Activated CD4-positive, alpha-beta T cell treated with anti-CD3 and anti-CD28 coated beads, Interleukin-2, amount 50 U/mL, for 24 hours (primary cell): Measurements from ENCODE around the gene C11orf24.
A peak's percentile ranks its signal among the peaks of the same experiment; 100 is the strongest.
"Not testable (repeated sequence)": the region's sequence is repeated elsewhere in the genome, so short reads cannot be mapped to it uniquely, and the experiment has no call there.

Source experiments
- DNase-seq, 2 donors: peaks; one replicate each; pipeline ENCODE4 v3.0.0-alpha.2; 2020; ENCODE audit warnings: low read depth in 1 of 2, low spot score in 1 of 2

Gene C11orf24

DNA sequence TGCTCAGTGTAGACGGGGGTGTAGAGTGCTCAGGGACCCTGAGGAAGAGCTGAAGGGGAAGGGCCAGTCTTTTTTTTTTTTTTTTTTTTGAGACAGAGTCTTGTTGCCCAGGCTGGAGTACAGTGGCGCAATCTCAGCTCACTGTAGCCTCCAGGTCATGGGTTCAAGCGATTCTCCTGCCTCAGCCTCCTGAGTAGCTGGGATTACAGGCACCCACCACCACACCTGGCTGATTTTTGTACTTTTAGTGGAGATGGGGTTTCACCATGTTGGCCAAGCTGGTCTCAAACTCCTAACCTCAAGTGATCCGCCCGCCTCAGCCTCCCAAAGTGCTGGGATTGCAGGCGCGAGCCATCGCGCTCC lies 27.7 kb upstream of the C11orf24 start:
- not testable (repeated sequence) for DNase-seq

DNA sequence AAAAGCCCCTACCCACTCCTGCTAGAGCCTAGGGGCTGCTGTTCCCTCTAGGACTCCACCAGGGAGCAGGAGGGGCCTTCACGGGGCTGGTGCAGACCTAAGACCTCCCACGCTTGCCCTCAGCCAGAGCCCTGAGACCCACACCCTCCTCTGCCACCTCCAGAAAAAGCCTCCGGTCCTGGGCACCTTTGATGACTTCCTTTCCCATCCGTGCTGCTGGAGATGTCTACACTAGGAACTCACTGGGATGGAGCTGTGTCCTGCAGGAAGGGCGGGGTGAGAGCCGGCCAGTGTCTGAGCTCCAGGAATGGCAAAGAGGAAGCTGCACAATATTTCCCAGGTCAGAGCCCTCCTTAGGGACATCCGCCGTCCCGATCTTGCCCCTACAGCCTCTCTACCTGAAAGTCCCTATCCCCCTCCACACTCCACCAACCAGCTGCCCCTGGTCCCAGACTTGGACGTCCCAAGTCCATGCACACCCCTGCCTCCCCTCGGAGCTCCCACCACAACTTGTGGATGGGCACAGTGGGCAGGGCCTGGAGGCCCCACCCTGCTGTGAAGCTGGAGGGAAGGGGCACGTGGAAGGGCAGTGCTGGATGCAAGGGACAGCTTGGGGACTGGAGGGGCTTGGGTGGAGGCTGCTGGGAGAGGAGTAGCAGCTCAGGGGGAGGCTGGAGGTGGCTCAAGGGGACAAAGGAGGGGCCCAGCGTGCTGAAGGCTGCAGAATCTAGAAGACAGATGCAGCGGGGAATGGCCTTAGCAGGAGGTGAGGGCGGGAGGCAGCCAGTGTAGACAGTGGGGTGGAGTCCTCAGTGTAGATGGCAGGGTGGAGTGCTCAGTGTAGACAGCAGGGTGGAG lies 27.1 kb upstream of the C11orf24 start:
- DNase-seq: no peak

DNA sequence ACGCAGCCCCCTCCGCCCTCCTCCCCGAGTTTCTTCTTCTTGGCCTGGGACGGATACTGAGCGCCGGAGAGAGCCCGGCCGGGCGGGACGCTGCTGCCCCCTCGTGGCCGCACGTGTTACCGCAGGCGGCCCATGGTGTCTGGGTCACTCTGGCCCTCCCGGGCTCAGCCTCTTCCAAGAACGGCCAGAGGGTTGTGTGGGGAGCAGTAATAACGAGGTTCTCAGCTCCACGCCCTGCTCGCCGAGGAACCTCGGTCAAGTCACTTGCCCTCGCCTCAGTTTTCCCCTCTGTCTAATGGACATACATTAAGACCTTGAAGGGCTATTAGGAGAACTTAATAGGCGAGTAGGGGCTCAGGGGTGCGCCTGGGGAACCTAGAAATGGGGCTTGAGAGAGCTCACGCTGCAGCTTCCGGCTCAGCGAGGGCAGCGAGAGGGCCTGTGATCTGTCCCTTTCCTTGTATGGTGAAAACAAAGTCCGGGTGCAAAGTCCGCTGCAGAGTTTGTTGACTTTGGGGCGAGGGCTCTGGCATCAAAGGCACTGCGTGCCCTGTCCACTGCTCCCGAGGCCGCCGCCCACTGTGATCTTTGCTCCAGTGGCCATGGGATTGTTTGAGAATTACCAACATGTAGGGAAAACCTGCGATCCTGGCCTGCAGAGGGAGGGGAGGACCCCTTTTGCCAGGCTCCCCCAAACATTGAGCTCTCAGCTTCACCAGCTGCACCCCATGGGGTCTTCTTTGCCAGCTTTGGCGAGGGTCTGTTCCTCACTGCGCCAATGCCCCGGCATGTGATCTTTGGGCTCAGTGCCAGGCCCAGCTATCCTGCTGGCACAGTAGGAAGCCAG lies 26.3 kb upstream of the C11orf24 start:
- DNase-seq: peak; percentile 56 to 66

DNA sequence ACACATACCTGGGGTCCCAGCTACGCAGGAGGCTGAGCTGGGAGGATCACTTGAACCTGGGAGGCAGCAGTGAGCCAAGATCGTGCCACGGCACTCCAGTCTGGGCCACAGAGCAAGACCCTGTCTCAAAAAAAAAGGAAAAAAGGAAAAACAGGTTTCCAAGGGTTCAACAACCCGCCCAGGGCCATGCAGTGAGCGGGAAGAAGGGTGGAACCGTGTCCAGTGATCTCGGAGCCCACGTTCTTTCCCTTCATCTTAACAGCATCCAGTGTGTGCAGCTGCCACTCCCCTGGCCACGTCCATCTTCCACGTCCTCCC lies 25.7 kb upstream of the C11orf24 start:
- no peak for DNase-seq

DNA sequence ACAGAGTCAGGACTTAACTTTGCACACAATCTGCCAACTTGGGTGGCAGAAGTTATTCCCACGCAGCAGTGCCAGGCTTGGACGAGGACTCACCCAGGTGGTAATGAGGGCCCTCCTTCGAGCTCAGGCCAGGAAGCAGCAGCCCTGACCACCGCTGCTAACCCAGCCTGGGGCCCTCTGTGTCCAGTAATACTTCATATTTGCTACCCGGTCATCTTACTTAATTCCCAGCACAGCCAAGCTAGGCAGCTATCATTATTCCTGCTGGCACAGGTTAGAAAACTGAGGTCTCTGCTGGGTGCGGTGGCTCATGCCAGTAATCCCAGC lies 25.2 kb upstream of the C11orf24 start:
- DNase-seq: no peak

DNA sequence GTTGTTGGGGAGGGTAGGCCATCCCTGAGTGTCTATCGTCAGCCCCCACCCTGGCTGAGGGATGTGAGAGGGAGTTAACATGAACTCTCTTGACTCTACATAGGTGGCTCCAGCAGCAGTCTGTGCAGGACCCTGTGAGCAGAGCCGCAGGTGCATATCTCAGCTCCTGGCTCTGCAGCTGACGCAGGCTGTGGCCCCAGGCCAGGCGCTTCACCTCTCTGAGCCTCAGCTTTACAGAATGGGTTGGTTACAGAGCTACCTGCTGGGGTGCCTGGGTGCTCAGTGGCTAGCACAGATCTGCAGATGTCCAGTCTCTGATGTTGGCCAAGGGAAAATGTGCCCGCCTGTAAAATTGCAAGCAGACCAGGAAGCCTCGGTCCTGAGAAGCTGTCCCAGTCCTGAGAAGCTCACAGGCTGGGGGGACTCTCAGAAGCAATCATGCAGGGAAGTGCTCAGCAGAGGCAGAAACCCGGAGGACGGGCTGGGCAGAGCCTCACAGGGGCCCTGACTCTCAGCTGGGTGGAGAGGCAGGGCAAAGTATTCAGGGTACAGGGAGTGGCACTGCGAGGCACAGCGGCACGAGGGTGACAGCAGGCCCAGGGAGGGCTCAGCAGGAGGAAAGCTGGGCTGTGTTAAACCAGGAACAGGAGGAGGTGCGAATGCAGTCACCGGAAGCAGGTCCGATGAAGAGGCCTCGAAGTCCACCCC lies 24.7 kb upstream of the C11orf24 start:
- no peak for DNase-seq

DNA sequence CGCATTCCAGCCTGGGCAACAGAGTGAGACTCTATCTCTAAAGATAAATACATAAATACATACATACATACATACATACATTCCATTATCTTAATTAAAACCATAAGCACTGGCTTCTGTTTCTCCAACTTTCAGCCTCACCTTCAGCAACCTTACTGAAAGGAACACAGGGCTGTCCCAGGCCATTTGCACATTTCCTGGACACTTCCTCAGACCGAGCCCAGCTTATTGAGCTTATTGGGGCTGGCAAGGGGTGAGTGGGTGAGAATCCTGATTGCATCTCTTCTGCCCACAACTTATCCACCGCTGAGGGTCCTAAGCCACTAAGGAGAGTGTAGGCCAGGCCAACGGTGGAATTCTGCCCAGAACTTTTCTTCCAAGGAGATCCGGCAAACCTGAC lies 24.2 kb upstream of the C11orf24 start:
- DNase-seq: no peak

DNA sequence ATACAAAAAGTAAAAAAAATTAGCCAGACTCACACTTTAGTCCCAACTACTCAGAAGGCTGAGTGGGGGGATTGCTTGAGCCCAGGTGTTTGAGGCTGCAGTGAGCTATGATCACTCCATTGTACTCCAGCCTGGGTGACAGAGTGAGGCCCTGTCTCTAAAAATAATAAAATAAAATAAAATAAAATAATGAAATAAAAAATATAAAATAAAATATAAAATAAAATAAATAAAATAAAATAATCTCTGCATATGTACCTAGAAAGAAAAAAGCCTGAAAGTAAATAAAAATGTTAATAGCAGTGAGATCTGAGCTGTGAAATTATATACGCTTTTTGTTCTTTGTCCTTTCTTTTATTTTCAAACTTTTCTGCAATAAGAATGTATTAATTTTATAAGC lies 23.5 kb upstream of the C11orf24 start:
- DNase-seq: no peak

DNA sequence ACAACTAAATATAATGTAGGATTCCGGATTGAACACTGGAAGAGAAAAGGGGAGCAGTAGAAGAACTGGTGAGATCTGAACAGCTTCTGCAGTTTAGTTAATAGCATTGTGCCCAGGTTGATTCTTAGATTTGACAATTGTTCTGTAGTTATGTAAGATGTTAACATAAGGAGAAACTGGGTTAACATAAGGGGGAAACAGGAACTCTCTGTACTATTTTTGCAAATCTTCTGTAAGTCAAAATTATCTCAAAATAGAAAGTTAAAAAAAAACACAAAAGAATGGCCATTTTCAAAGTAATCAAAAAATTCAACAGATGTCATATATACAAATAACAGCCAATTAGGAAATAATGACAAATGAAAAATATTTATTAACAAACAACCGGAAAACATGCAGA lies 21.9 kb upstream of the C11orf24 start:
- no peak for DNase-seq

DNA sequence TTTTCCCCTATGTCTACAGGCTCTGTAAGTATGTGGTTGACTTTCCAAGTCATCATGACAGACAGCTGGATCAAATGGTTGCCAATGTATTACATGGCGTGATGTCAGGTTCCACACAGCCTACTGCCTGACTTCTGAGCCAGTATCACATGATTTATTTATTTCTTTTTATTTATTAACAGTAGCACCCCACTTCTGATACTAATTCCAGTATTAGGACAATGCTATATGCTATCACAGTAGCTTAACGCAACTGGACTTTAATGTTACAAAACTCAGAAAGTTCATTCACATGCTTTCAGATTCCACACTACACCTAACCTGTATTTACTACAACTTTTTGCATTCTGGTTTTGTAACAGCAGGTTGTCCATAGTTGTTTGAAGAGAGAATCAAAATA lies 17.7 kb upstream of the C11orf24 start:
- no peak for DNase-seq

DNA sequence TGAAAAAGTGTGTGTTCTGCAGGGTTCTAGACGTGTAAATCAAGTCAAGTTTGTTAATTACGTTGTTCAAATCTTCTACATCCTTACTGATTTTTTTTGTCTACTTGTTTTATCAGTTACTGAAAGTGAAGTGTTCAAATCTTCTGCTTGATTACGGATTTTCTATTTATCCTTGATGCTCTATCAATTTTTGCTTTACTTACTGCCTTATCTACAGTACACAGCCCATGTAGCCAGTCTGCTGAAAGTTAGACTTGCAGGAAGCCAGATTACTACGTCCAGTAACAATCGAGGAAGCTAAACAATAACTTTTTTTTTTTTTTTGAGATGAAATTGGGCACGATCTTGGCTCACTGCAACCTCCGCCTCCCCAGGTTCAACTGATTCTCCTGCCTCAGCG lies 15.6 kb upstream of the C11orf24 start:
- DNase-seq: no peak

DNA sequence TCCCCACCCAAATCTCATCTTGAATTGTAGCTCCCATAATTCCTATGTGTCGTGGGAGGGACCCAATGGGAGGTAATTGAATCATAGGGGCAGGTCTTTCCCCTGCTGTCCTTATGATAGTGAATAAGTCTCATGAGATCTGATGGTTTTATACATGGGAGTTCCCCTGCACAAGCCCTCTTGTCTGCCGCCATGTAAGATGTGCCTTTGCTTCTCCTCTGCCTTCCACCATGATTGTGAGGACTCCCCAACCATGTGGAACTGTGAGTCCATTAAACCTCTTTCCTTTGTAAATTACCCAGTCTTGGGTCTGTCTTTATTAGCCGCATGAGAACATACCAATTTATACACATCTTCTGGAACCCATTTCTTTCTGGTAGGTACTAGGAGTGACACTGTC lies 12.8 kb upstream of the C11orf24 start:
- DNase-seq: not testable (repeated sequence)

DNA sequence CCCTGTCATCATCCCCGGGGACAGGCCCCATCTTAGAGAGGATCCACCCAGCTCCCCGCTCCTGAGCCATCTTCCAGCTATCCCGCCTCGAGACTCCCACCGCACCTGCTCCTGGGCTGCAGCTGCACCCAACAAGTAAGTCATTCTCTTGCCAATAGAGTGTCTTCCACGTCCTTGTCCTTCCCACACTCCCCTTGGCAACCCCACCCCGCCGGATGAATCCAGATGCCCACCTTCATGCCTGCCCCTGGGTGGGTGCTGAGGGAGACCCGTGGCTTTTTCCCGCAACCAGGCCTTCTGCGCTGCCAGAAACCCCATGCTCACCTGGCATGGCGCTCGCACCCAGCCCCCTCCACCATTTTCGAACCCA lies 11.1 kb upstream of the C11orf24 start:
- no peak for DNase-seq

DNA sequence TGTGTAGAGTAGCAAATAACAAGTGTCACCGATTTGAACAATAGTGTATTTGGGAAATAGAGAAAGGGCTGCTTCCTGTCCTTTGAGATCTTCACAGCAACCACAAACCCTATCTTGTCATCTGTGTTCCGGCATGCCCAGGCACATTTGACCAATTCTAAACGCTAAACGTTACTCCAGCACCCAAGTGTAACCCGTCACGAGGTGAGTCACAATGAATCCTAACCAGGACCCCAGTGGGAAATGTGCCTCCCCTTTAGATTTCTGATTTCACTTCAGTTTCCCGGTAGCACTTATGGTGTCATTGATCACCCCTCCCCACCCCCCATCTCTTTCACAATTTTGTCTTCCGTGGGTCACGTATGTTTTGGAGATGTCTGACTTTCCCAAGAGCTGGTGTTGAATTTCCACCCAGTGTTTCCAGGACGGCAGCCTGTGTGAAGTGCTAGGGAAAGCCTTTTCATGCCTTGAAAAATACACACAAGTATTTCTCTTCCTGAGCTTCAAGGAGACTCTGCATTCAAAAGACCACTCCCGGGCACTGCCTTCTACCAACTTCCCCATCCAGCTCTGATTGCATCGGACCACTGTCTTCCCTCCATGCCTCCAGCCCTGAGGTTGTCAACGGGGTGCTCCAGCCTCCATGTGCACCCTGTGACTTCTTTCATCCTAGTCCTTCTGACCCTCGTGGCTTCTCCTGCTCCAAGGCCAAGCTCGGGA lies 10.5 kb upstream of the C11orf24 start:
- DNase-seq: peak in 1 of 2 donors; percentile 29

DNA sequence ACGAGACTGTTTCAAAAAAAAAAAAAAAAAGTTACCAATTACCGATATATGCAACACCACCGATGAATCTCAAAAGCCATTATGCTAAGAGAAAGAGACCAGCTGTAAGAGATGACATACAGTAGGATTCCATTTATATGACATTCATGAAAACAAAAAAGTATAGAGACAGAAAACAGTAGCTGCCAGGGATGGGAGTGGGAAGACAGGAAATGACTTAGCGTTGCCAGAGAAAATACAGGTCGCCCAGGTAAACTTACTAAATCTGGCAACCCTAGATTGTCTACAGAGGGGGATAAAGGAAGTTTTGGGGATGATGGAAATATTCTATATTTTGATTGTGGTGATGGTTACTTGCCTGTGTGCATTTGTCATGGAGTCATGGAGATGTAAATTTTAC lies 7.9 kb upstream of the C11orf24 start:
- no peak for DNase-seq

DNA sequence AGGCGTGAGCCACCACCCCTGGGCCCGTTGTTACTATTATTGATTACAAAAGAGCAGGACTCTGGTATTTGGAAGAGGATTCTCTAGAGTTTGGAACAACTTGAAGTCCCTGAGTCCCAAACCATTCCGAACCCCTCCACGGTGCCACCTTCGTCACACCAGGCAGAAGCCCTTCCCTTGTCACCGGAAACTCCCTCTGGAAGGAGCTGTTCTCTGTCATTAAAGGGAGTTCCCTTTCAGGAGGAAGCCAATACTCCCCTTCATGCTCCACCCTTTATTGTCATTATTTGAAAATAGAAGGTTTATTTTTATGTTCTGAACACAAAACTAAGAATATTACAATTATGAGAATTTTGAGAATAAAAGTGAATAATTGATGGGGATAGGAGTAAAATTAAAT lies 5.1 kb upstream of the C11orf24 start:
- DNase-seq: no peak

DNA sequence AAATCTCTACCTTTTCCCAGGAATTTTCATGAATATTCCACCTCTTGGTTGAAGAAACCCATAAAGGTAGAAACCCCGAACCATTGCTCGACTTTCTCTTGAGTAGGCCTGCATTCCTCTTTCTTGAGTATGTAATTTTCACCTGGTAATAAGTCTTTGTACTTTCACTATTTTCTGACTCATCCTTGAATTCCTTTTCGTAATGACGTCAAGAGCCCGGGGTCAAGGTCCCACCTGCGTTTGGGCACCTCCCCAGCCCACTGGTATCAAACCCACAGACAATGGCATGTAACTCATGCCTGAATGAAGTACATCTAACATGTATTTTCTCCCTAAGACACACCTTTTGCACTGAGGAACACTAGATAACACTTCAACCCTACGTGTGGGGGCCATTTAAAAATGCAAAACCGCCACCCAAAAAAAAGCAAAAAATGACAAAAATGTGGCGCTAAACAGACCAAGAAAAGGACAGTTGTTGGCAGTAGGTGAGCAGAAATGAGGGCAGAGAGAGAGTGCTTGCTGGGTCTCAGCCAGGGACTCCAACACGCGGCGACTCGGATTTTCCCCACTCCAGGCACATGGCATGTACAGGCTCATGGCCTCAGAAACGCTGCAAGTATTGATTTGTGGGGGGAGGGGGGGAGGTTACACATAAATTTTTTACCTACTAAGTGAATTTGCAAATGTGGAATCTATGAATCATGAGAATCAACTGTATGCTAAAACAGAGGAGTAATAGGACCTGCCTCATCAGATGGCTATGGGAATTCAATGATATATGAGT lies 4.1 kb upstream of the C11orf24 start:
- DNase-seq: peak in 1 of 2 donors; percentile 31

DNA sequence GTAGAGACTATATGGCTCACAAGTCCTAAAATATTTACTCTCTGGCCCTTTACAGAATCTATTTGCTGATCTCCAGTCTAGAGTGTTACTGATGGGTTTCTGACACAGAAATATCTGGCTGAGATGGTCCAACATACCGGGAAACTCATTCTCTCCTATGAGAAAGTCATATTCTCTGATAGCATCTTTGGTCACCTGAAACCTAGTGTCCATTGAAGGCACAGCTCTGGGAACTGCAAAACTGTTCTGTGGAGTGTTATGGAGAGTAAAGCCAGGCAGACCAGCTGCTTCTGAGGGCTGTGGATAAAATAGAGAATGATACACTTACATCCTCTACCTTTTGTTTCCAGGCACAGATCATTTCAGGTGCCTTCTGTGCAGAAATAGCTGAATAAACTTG lies 2.5 kb upstream of the C11orf24 start:
- no peak for DNase-seq

DNA sequence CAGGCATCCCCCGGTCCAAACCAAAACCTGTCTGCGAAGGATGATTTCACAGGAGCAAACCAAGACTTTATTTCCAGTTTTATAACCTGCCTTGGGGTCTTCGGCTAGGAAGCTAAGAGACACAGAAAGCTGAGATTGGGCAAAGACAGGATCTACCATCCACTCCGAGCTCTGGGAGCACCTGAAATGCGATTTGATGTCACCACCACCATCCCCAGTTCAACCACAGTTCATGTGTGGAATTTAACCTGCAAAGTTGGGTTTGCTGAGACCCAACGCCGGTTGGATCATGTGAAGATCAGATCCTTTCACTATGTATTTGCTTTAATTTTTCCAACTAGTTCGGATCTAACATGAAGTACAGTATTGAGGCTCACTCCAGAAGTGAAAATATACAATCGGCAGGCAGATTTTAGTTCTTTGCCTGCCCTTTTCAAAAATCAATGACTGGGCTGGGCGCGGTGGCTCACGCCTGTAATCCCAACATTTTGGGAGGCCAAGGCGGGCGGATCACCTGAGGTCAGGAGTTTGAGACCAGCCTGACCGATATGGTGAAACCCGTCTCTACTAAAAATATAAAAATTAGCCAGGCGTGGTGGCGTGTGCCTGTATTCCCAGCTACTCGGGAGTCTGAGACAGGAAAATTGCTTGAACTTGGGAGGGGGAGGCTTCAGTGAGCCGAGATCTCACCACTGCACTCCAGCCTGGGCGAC lies 1.4 kb upstream of the C11orf24 start:
- DNase-seq: no peak
